Heart right ventricle (tissue), 16 donors: ENCODE measurements around the gene CAMK2G. TPM values are rescaled to one million over a fixed set of nuclear protein-coding genes. Genes with fewer than 3 reads are reported as not detected.

ENCODE experiments used
- ATAC-seq, 8 donors: fragments of 200-7000 bp; cut with Tn5 transposase; one replicate each; pipeline ENCODE4 v1.9.1; 2020; ENCODE audit warnings: mild to moderate bottlenecking in 8 of 8, moderate library complexity in 8 of 8, moderate number of reproducible peaks in 1 of 8
- DNase-seq, 2 donors: peaks; one replicate each; pipeline ENCODE4 v3.0.0-alpha.2; 2020
- H3K27ac ChIP-seq, 10 donors: fragments of 200-600 bp; sonication (generic) in 2 of 10; one replicate each; pipeline versions ENCODE4 v1.5.0 to v1.8.0; 2020 to 2022; ENCODE audit warnings: mild to moderate bottlenecking in 3 of 10
- H3K27me3 ChIP-seq, 7 donors: fragments of 200-600 bp; one replicate each; pipeline ENCODE4 v1.8.0; 2021 to 2022; ENCODE audit warnings: mild to moderate bottlenecking in 2 of 7
- H3K36me3 ChIP-seq, 9 donors: fragments of 200-600 bp; sonication (generic) in 1 of 9; one replicate each; pipeline versions ENCODE4 v1.5.0 to v1.8.0; 2020 to 2022; ENCODE audit warnings: mild to moderate bottlenecking in 2 of 9
- H3K4me1 ChIP-seq, 9 donors: fragments of 200-600 bp; sonication (generic) in 1 of 9; one replicate each; pipeline versions ENCODE4 v1.5.0 to v1.8.0; 2020 to 2022; ENCODE audit warnings: mild to moderate bottlenecking in 4 of 9
- H3K4me3 ChIP-seq, 10 donors: fragments of 200-600 bp; sonication (generic) in 2 of 10; one replicate each; pipeline versions ENCODE4 v1.5.0 to v1.8.0; 2020 to 2022; ENCODE audit warnings: mild to moderate bottlenecking in 7 of 10, moderate library complexity in 2 of 10
- H3K9me3 ChIP-seq, 11 donors: fragments of 200-600 bp in 10 of 11; sonication (generic) in 2 of 11; one replicate each; pipeline versions ENCODE4 v1.5.0 to v1.8.0; 2013 to 2022; ENCODE audit warnings: mild to moderate bottlenecking in 2 of 11, control low read depth in 1 of 11, moderate library complexity in 1 of 11
- WGBS, 2 donors: extraction: QIAGEN DNeasy Blood & Tissue Kit; methylation state at CpG; one replicate each; pipeline ENCODE4 v1.1.7; 2013; ENCODE audit warnings: inconsistent platforms in 1 of 2; 5-methylcytosine and 5-hydroxymethylcytosine counted together
- intact Hi-C, 10 donors: fragments of 100-400 bp; cut with DNase I; formaldehyde crosslinking; loops; one replicate each; pipeline versions ENCODE4 v1.11.1 to v1.14.2; 2022
- polyA plus RNA-seq, 2 donors: library from polyadenylated mRNA; stranded (reverse); fragments of 200-250 nt; gene quantifications; one replicate each; pipeline ENCODE4 v1.2.3, GENCODE V29; 2013
- total RNA-seq, 10 donors: library from RNA; stranded (reverse); fragmentation: NEBNext Ultra II Directional in 3 of 10; extraction: Animal tissue kit (Norgen Biotek cat#: 25700) in 3 of 10; gene quantifications; one replicate each; pipeline versions ENCODE4 v1.2.1 to v1.2.4, GENCODE V29; 2021 to 2023
- TF ChIP-seq, protein P1 (sequence below), 9 donors: fragments of 200-600 bp; sonication (generic) in 2 of 9; IDR thresholded peaks; one replicate each; pipeline versions ENCODE4 v1.5.0 to v1.8.0; 2021 to 2022; ENCODE audit warnings: antibody characterized with exemption in 9 of 9, mild to moderate bottlenecking in 5 of 9, moderate library complexity in 1 of 9
- donor health status: Arrhythmogenic right ventricular cardiomyopathy.
- donor health status: ischemic (EF 13 %, LVEDD 7.1; RV severe dilation, severe dysfunction).
- donor health status: healthy with polysubstance abuse.
- donor health status: DM: no; HTN: yes; CAD: no.
- donor health status: DM: no; HTN: no; CAD: no.
- donor health status: ischemic (EF 25% LVEDD 6.9; RV normal size, moderate dysfunction).
- donor health status: ischemic (EF 25% LVEDD 5.7; RV mildly dilated, moderate dysfunction).
- donor health status: healthy.
- donor health status: DM: yes; HTN: yes; CAD: no.
- donor health status: Ischemic cardiomyopathy.
- donor health status: ischemic (EF 35%, LVEDD 5.7; RV mildly dilated, moderate dysfunction).
- donor health status: nonischemic (EF 11% LVEDD 7.7; RV severe dilation, severe dysfunction).
- donor health status: DM: yes; HTN: yes; CAD: no.
- donor health status: PGD.
- donor health status: ischemic (EF 29% LVEDD 5.4; RV normal size, mild dysfunction).
- donor health status: nonischemic (EF 23%, LVEDD 6.1; RV moderate dilation, normal function).

Gene CAMK2G
- total and polyA plus RNA-seq, 12 donors: 8.5 to 16.7 (median 11.8) TPM

DNA sequence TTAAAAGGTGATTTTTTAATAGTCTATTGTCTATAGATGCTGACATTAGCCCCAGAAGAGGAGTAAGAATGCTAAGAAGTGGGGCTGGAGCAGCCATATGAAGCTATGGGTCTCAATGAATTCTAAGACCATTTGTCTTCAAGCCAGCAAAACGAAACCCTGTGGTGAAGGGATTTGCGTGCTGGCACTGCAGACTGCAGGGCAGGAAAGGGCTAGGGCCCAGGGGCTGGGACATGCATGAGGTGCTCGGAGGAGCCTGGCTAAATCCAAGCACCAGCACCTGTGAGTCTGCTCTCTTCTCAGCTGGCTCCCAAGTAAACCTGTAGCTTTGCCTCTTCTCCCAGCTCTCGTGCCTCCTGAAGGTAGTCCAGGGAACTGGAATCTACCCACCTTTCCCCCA lies 61.7 kb downstream of the CAMK2G start:
- intact Hi-C loops: no loop called here
- 94% methylated on average over 4 of the region's 4 CpGs for WGBS, 2 donors

DNA sequence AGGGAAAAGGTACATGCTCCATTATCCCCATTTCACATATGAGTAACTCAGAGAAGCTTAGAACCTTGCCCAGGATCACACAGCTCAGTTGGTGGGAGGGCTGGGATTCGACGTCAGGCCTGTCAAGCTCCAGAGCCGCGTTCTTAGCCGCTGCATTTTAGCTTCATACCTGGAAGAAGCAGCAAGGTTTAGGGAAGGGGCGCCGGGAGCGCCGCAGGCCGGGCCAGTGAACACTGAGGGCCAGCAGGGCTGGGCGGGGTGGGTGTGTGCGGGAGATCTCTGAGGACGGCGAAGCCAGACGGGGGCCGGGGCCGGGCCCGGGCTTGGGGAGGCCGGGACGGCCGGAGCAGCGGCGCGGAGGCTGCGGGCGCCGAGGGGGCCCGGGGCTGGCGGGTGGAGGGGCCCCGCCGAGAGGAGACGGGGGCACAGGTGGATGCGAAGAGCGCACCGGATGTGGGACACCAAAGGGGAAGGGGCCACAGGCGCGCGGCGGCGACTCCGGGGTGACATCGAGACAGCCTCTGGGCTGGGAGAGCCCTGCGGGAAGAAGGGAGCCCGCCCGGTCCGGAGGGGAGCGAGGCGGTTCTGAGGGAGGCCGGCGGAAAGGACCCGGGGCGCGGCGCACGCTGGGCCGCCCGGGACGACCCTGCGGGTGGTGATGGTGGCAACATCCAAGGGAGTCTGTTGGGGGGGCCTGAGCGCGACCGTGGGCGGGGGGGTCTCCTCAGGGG lies 63.5 kb downstream of the CAMK2G start:
- intact Hi-C loops: loop anchor here in 1 of 10 donors (1.0 kb wide), 1 partner anchor 26 kb away; the partner anchor contains the start of gene ZSWIM8
- Histone ChIP-seq H3K4me1 (peaks cover 0 to 54% (median 22%) of the 10 kb centered on the region in 9 donors), H3K27me3 (no peaks in the 10 kb centered on the region), H3K9me3 (no peaks in the 10 kb centered on the region), H3K4me3 (peak overlapping the region; percentile 70 to 99 (median 90)), H3K27ac (peak overlapping the region; percentile 81 to 99 (median 94)), H3K36me3 (peaks cover 0 to 71% (median 26%) of the 10 kb centered on the region in 9 donors)
- peak; percentile 27 to 54 for DNase-seq
- peak in 6 of 8 donors; percentile 10 to 43 (median 20) for ATAC-seq
- 1% methylated on average over 49 to 63 of the region's 63 CpGs for WGBS, 2 donors
- TF ChIP-seq, protein P1, sequence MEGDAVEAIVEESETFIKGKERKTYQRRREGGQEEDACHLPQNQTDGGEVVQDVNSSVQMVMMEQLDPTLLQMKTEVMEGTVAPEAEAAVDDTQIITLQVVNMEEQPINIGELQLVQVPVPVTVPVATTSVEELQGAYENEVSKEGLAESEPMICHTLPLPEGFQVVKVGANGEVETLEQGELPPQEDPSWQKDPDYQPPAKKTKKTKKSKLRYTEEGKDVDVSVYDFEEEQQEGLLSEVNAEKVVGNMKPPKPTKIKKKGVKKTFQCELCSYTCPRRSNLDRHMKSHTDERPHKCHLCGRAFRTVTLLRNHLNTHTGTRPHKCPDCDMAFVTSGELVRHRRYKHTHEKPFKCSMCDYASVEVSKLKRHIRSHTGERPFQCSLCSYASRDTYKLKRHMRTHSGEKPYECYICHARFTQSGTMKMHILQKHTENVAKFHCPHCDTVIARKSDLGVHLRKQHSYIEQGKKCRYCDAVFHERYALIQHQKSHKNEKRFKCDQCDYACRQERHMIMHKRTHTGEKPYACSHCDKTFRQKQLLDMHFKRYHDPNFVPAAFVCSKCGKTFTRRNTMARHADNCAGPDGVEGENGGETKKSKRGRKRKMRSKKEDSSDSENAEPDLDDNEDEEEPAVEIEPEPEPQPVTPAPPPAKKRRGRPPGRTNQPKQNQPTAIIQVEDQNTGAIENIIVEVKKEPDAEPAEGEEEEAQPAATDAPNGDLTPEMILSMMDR (IDR thresholded peaks at IDR 0.05): no peak

More for the DNA sequence above, 61.7 kb downstream of the CAMK2G start:
- Histone ChIP-seq H3K4me1 (peaks cover 0 to 58% (median 20%) of the 10 kb centered on the region in 9 donors), H3K9me3 (no peaks in the 10 kb centered on the region), H3K36me3 (peaks cover 0 to 71% (median 9%) of the 10 kb centered on the region in 9 donors), H3K27ac (peak overlapping the region in 3 of 10 donors; percentile 38 to 88 (median 69)), H3K27me3 (no peaks in the 10 kb centered on the region), H3K4me3 (no peak overlapping the region)
- DNase-seq (no peak), ATAC-seq (no peak)
- TF ChIP-seq, protein P1 (IDR thresholded peaks at IDR 0.05): no peak

DNA sequence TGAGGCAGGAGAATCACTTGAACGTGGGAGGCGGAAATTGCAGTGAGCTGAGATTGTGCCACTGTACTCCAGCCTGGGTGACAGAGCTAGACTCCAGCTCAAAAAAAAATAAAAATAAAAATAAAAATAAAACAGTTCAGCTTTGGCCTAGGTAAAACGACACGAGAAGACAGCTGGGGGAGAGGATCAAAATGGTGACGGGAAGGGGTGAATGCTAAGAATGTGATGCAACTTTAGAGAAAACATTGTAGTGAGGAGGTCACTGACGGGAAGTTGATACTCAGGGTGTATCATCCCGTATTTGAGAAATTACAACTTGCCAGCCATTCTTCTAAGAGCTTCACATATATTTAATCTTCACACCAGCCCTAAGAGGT lies 64.0 kb downstream of the CAMK2G start:
- Histone ChIP-seq H3K27ac (peak overlapping the region in 6 of 10 donors; percentile 88 to 99 (median 94)), H3K9me3 (no peaks in the 10 kb centered on the region), H3K4me1 (peaks cover 0 to 48% (median 22%) of the 10 kb centered on the region in 9 donors), H3K27me3 (no peaks in the 10 kb centered on the region), H3K36me3 (peaks cover 0 to 71% (median 32%) of the 10 kb centered on the region in 9 donors), H3K4me3 (peak overlapping the region; percentile 70 to 99 (median 90))
- TF ChIP-seq, protein P1 (IDR thresholded peaks at IDR 0.05): no peak
- 81 to 82% methylated on average over 7 of the region's 7 CpGs for WGBS, 2 donors
- no peak for ATAC-seq
- DNase-seq: no peak
- intact Hi-C loops: no loop called here

DNA sequence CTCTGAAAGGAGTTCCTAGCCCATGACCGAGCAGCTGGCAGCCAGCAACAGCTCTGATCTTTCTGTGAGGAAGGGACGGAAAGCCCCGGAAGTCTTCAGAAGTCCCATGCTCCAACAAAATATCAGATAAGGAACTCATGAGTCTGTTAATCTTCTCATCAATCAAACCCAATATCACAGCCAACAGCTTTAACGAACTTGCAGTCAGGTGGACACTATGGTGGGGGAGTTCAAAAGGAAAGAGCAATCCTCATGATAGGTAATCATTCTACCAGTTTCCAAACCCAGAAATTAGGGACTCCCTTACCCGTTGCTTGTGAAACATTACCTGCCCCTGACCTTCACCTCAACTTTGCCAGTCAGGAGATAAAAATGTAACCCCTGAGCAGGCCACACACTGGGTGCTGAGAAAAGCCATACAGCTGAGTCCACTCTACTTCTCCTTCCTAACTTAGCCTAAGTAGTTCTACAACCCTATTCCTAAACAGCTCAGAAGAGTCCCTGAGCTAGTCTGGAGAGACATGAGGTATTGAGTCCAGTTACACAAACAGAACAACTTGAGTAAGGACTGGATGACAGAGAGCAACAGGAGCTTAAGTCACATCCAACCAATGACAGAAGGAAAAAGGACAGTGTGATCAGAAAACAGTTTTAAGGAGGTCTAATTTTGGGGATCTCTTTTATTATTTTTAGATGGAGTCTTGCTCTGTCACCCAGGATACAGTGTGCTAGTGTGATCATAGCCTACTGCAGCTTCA lies 65.1 kb downstream of the CAMK2G start:
- peaks cover 0 to 71% (median 43%) of the 10 kb centered on the region in 9 donors for H3K36me3 ChIP-seq
- DNase-seq (no peak), ATAC-seq (no peak)
- 70 to 74% methylated on average over 5 of the region's 5 CpGs for WGBS, 2 donors
- TF ChIP-seq, protein P1 (IDR thresholded peaks at IDR 0.05): no peak
- peaks cover 0 to 47% (median 22%) of the 10 kb centered on the region in 9 donors for H3K4me1 ChIP-seq
- no peaks in the 10 kb centered on the region for H3K9me3 ChIP-seq
- intact Hi-C loops: no loop called here
- peak overlapping the region in 1 of 10 donors; percentile 99 for H3K27ac ChIP-seq
- no peaks in the 10 kb centered on the region for H3K27me3 ChIP-seq
- H3K4me3 ChIP-seq: peak overlapping the region in 1 of 10 donors; percentile 94
